ENCODE measurements around the gene GEMIN8.

GRCh38 chrX:14056206-14056605 lies 26.5 kb upstream of the GEMIN8 start:
- TF ChIP-seq CTCF (IDR thresholded peaks at IDR 0.05; ENCODE audit: low read depth, low read length) = no peak
- TF ChIP-seq MYC (IDR thresholded peaks at IDR 0.05; ENCODE audit: low read depth, low read length) = no peak
